Ishikawa (cell line): ENCODE results near the gene DNLZ.

ENCODE experiments used
- CREB1 ChIP-seq: IDR thresholded peaks from 2 replicates; pipeline ENCODE4 v1.6.1; 2012; ENCODE audit warnings: low read depth
- EGR1 ChIP-seq: IDR thresholded peaks from 2 replicates; pipeline ENCODE4 v1.6.1; 2012
- EP300 ChIP-seq: IDR thresholded peaks from 2 replicates; pipeline ENCODE4 v1.6.1; 2012; ENCODE audit warnings: borderline replicate concordance
- MAX ChIP-seq: IDR thresholded peaks from 2 replicates; pipeline ENCODE4 v1.6.1; 2012
- NFIC ChIP-seq: IDR thresholded peaks from 2 replicates; pipeline ENCODE4 v1.6.1; 2012
- RAD21 ChIP-seq: IDR thresholded peaks from 2 replicates; pipeline ENCODE4 v1.6.1; 2012; ENCODE audit warnings: low read depth
- REST ChIP-seq: IDR thresholded peaks from 2 replicates; pipeline ENCODE4 v1.6.1; 2012; ENCODE audit warnings: low read depth, mild to moderate bottlenecking
- YY1 ChIP-seq: IDR thresholded peaks from 2 replicates; pipeline ENCODE4 v1.6.1; 2012; ENCODE audit warnings: low read depth

DNA sequence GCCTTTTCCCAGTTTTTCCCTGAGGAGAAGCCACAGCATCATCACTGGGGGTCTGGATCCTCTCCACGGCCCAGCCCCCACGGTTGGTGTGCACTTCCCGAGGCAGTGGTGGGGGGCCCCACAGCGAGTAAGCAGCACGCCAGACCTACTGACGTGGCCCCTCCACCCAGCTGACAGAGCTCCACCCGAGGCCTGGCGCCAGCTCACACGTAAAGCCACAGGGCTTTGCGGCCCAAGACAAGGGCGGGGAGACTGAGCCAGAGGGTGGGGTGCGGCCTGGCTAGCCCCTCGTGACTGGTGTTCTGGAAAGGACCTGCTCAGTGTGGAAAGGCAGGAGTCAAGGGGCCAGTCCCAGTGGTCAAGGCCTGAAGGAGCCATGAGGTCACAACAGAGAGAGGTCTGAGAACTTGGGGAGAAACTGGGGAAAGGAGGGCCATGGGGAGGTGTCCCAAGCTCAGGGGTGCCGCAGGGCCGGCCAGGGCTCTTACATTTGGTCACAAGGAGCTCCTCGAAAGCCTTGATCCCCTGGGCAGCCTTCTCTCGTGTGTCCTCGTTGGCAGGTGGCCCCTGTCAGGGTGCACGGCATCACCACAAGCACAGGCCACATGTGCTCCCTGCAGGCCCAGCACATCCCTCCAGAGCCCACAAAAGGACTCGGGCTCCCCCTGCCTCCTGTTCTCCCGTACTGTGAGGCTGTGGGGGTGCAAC is 30.9 kb upstream of the DNLZ start:
- TF ChIP-seq CREB1, result no peak
- no peak for TF ChIP-seq YY1
- no peak for TF ChIP-seq MAX
- TF ChIP-seq RAD21, result no peak
- TF ChIP-seq REST, result no peak
- TF ChIP-seq EP300, result no peak
- TF ChIP-seq NFIC, result no peak
- no peak for TF ChIP-seq EGR1
